ENCODE measurements around the gene EFNA5.

- TF ChIP-seq CTCF (IDR thresholded peaks at IDR 0.05; ENCODE audit: borderline replicate concordance, extremely low read depth, low read length, poor library complexity, severe bottlenecking), result no peak
- TF ChIP-seq EZH2 (IDR thresholded peaks at IDR 0.05; ENCODE audit: borderline replicate concordance, low read depth, low read length, severe bottlenecking), result no peak
Measured at GRCh38 chr5:107705402-107706014, 34.8 kb upstream of the EFNA5 start.

Data from DND-41 (cell line).